ENCODE measurements around the gene SUN5. TPM values are rescaled to one million over a fixed set of nuclear protein-coding genes. Genes with fewer than 3 reads are reported as not detected.

The SUN5 gene
- total RNA-seq, 4 donors from 2014 or later = not detected

GRCh38 chr20:33034901-33035492 lies 30.8 kb upstream of the SUN5 start:
- intact Hi-C loops (cut with DNase I; ENCODE audit: low total_unique reads) (no loop called here), in situ Hi-C loops (cut with MboI; ENCODE audit: low sequenced_read_pairs in 4 of 4) (no loop called here)
- ATAC-seq (no peak), DNase-seq (no peak)
- Histone ChIP-seq H3K4me3 (no peak overlapping the region), H3K9me3 (no peaks in the 10 kb centered on the region), H3K36me3 (no peaks in the 10 kb centered on the region), H3K27me3 (no peaks in the 10 kb centered on the region), H3K27ac (no peak overlapping the region), H3K4me1 (no peaks in the 10 kb centered on the region)
- TF ChIP-seq POLR2A (IDR thresholded peaks at IDR 0.05) = no peak
- TF ChIP-seq CTCF (IDR thresholded peaks at IDR 0.05 in 4 of 5, conservative IDR thresholded peaks at IDR 0.05 in 1 of 5) = no peak

- ATAC-seq (no peak), DNase-seq (no peak)
- H3K36me3 ChIP-seq = no peaks in the 10 kb centered on the region
- no peaks in the 10 kb centered on the region for H3K4me1 ChIP-seq
- in situ Hi-C loops (cut with MboI; ENCODE audit: low sequenced_read_pairs in 4 of 4) (no loop called here), intact Hi-C loops (cut with DNase I; ENCODE audit: low total_unique reads) (no loop called here)
- H3K27me3 ChIP-seq = peaks cover 0 to 3% (median 0%) of the 10 kb centered on the region in 3 donors
- TF ChIP-seq CTCF (IDR thresholded peaks at IDR 0.05 in 4 of 5, conservative IDR thresholded peaks at IDR 0.05 in 1 of 5) (no peak), POLR2A (IDR thresholded peaks at IDR 0.05) (no peak)
- H3K27ac ChIP-seq = no peak overlapping the region
- no peak overlapping the region for H3K4me3 ChIP-seq
- no peaks in the 10 kb centered on the region for H3K9me3 ChIP-seq
These were observed 29.9 kb upstream of the SUN5 start for GRCh38 chr20:33034115-33034514.

GRCh38 chr20:33033381-33033780 lies 29.1 kb upstream of the SUN5 start:
- ATAC-seq = no peak
- Histone ChIP-seq H3K4me3 (no peak overlapping the region), H3K27me3 (peaks cover 0 to 6% (median 0%) of the 10 kb centered on the region in 3 donors), H3K36me3 (no peaks in the 10 kb centered on the region), H3K9me3 (no peaks in the 10 kb centered on the region), H3K27ac (no peak overlapping the region), H3K4me1 (no peaks in the 10 kb centered on the region)
- in situ Hi-C loops (cut with MboI; ENCODE audit: low sequenced_read_pairs in 4 of 4) = no loop called here
- TF ChIP-seq CTCF (IDR thresholded peaks at IDR 0.05 in 4 of 5, conservative IDR thresholded peaks at IDR 0.05 in 1 of 5) = no peak
- no peak for TF ChIP-seq POLR2A (IDR thresholded peaks at IDR 0.05)
- no peak for DNase-seq
- intact Hi-C loops (cut with DNase I; ENCODE audit: low total_unique reads) = no loop called here

- Histone ChIP-seq H3K36me3 (no peaks in the 10 kb centered on the region), H3K27ac (no peak overlapping the region), H3K4me3 (no peak overlapping the region), H3K4me1 (no peaks in the 10 kb centered on the region), H3K9me3 (no peaks in the 10 kb centered on the region), H3K27me3 (peaks cover 0 to 6% (median 0%) of the 10 kb centered on the region in 3 donors)
- ATAC-seq = no peak
- no peak for DNase-seq
- intact Hi-C loops (cut with DNase I; ENCODE audit: low total_unique reads) (no loop called here), in situ Hi-C loops (cut with MboI; ENCODE audit: low sequenced_read_pairs in 4 of 4) (no loop called here)
- TF ChIP-seq POLR2A (IDR thresholded peaks at IDR 0.05) = no peak
- no peak for TF ChIP-seq CTCF (IDR thresholded peaks at IDR 0.05 in 4 of 5, conservative IDR thresholded peaks at IDR 0.05 in 1 of 5)
These were observed 28.3 kb upstream of the SUN5 start for GRCh38 chr20:33032555-33032954.

GRCh38 chr20:33031531-33031930 lies 27.3 kb upstream of the SUN5 start, which contains the start of gene BPIFB6:
BPIFB6 (plus strand) TSS chr20:33031648; CDS start chr20:33031648, 0 bp downstream.
- no peaks in the 10 kb centered on the region for H3K4me1 ChIP-seq
- no peak within 1 kb of the TSS for H3K4me3 ChIP-seq
- in situ Hi-C loops (cut with MboI; ENCODE audit: low sequenced_read_pairs in 4 of 4) (no loop called here), intact Hi-C loops (cut with DNase I; ENCODE audit: low total_unique reads) (no loop called here)
- H3K27ac ChIP-seq = no peak within 1 kb of the TSS
- no peak for DNase-seq
- H3K27me3 ChIP-seq = peaks cover 0 to 6% (median 0%) of the 10 kb centered on the region in 3 donors
- no peaks in the 10 kb centered on the region for H3K36me3 ChIP-seq
- no peak for TF ChIP-seq POLR2A (IDR thresholded peaks at IDR 0.05)
- ATAC-seq = no peak
- H3K9me3 ChIP-seq = no peaks in the 10 kb centered on the region
